Activated CD8-positive, alpha-beta memory T cell treated with anti-CD3 and anti-CD28 coated beads, Interleukin-2, amount 10 ng/mL, durations not matched to agents 7 days and 5 days (primary cell): ENCODE measurements around the gene GNG8. TPM values are rescaled to one million over a fixed set of nuclear protein-coding genes. Genes with fewer than 3 reads are reported as not detected.
A peak's percentile ranks its signal among the peaks of the same experiment; 100 is the strongest.

ENCODE experiments used
- ATAC-seq: fragments of 150-1000 bp; cut with Tn5 transposase; one replicate; pipeline ENCODE4 v1.10.0; 2021; ENCODE audit warnings: moderate library complexity
- CTCF ChIA-PET: fragments of 350-600 bp; sonication (Branson Sonifier 250); formaldehyde crosslinking; loops from one replicate; lab custom pipeline; 2021; ENCODE audit warnings: antibody characterized with exemption; lab: Charles Lee
- DNase-seq: peaks from one replicate; pipeline ENCODE4 v3.0.0-alpha.2; 2020
- H3K27ac Mint-ChIP-seq: one replicate; pipeline ENCODE4 v1.8.0; 2021; ENCODE audit warnings: mild to moderate bottlenecking, mixed read lengths
- H3K27me3 Mint-ChIP-seq: one replicate; pipeline ENCODE4 v1.8.0; 2021; ENCODE audit warnings: mixed read lengths
- H3K36me3 Mint-ChIP-seq: one replicate; pipeline ENCODE4 v1.8.0; 2021; ENCODE audit warnings: mild to moderate bottlenecking, mixed read lengths
- H3K4me1 Mint-ChIP-seq: one replicate; pipeline ENCODE4 v1.8.0; 2021; ENCODE audit warnings: mixed read lengths
- H3K4me3 Mint-ChIP-seq: one replicate; pipeline ENCODE4 v1.8.0; 2021; ENCODE audit warnings: mild to moderate bottlenecking, moderate library complexity, mixed read lengths
- H3K9me3 Mint-ChIP-seq: one replicate; pipeline ENCODE4 v1.8.0; 2022; ENCODE audit warnings: low read depth, mixed read lengths
- total RNA-seq, 2 experiments: library from RNA; stranded (reverse); gene quantifications; one replicate each; pipeline ENCODE4 v1.2.3, GENCODE V29; 2021

Gene GNG8
- total RNA-seq, 2 experiments from 2014 or later: 25.9 TPM; not detected in 1

DNA sequence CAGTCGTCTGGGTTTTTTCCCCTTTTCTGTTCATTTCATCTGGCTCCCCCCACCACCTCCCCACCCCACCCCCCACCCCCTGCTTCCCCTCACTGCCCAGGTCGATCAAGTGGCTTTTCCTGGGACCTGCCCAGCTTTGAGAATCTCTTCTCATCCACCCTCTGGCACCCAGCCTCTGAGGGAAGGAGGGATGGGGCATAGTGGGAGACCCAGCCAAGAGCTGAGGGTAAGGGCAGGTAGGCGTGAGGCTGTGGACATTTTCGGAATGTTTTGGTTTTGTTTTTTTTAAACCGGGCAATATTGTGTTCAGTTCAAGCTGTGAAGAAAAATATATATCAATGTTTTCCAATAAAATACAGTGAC is 25.6 kb downstream of the GNG8 start:
- Mint-ChIP-seq H3K4me1 (peaks cover 47% of the 10 kb centered on the region), H3K27me3 (no peaks in the 10 kb centered on the region), H3K9me3 (no peaks in the 10 kb centered on the region), H3K4me3 (no peak overlapping the region), H3K36me3 (peaks cover 43% of the 10 kb centered on the region), H3K27ac (no peak overlapping the region)
- ATAC-seq (no peak), DNase-seq (no peak)
- CTCF ChIA-PET: interaction anchor here (1.1 to 9.9 kb wide), 3 partner anchors 9 to 78 kb away, joined by 3 to 169 read pairs (median 93); partner anchors contain the start of genes CALM3 and DACT3

DNA sequence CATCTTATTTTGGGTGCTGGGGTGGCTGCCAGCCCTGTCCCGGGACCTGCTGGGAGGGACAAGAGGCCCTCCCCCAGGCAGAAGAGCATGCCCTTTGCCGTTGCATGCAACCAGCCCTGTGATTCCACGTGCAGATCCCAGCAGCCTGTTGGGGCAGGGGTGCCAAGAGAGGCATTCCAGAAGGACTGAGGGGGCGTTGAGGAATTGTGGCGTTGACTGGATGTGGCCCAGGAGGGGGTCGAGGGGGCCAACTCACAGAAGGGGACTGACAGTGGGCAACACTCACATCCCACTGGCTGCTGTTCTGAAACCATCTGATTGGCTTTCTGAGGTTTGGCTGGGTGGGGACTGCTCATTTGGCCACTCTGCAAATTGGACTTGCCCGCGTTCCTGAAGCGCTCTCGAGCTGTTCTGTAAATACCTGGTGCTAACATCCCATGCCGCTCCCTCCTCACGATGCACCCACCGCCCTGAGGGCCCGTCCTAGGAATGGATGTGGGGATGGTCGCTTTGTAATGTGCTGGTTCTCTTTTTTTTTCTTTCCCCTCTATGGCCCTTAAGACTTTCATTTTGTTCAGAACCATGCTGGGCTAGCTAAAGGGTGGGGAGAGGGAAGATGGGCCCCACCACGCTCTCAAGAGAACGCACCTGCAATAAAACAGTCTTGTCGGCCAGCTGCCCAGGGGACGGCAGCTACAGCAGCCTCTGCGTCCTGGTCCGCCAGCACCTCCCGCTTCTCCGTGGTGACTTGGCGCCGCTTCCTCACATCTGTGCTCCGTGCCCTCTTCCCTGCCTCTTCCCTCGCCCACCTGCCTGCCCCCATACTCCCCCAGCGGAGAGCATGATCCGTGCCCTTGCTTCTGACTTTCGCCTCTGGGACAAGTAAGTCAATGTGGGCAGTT is 26.2 kb downstream of the GNG8 start:
- no peaks in the 10 kb centered on the region for H3K27me3 Mint-ChIP-seq
- H3K4me3 Mint-ChIP-seq: no peak overlapping the region
- no peak overlapping the region for H3K27ac Mint-ChIP-seq
- DNase-seq (no peak), ATAC-seq (no peak)
- CTCF ChIA-PET: interaction anchor here (0.6 to 9.9 kb wide), 3 partner anchors 8 to 248 kb away, joined by 3 to 169 read pairs (median 93); partner anchors contain the start of genes CALM3 and DACT3
- H3K9me3 Mint-ChIP-seq: no peaks in the 10 kb centered on the region
- H3K4me1 Mint-ChIP-seq: peaks cover 47% of the 10 kb centered on the region
- H3K36me3 Mint-ChIP-seq: peaks cover 43% of the 10 kb centered on the region

DNA sequence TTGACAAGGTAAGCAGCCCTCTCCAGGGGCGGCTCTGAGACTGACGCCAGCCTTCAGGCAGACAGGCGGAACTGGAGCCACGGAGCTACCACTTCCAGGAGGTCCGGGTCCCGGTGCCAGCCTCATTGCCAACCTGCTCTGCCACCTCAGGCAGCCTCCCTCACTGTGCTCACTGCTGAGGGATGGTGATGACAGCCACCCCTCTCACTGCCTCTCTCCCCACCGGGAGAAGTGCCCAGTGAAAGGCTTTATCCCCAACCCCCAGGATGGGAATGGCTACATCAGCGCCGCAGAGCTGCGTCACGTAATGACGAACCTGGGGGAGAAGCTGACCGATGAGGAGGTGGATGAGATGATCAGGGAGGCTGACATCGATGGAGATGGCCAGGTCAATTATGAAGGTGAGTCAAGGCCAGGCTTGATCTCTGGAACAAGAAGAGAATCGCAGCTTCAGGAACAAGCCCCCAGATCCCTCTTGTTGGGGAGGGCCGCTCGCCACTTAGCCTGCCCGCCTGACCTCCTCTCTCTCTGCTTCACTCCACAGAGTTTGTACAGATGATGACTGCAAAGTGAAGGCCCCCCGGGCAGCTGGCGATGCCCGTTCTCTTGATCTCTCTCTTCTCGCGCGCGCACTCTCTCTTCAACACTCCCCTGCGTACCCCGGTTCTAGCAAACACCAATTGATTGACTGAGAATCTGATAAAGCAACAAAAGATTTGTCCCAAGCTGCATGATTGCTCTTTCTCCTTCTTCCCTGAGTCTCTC is 27.2 kb downstream of the GNG8 start:
- H3K4me1 Mint-ChIP-seq: peaks cover 46% of the 10 kb centered on the region
- CTCF ChIA-PET: no interaction called here
- ATAC-seq (no peak), DNase-seq (no peak)
- H3K9me3 Mint-ChIP-seq: no peaks in the 10 kb centered on the region
- no peak overlapping the region for H3K4me3 Mint-ChIP-seq
- no peak overlapping the region for H3K27ac Mint-ChIP-seq
- H3K27me3 Mint-ChIP-seq: no peaks in the 10 kb centered on the region
- peaks cover 43% of the 10 kb centered on the region for H3K36me3 Mint-ChIP-seq

DNA sequence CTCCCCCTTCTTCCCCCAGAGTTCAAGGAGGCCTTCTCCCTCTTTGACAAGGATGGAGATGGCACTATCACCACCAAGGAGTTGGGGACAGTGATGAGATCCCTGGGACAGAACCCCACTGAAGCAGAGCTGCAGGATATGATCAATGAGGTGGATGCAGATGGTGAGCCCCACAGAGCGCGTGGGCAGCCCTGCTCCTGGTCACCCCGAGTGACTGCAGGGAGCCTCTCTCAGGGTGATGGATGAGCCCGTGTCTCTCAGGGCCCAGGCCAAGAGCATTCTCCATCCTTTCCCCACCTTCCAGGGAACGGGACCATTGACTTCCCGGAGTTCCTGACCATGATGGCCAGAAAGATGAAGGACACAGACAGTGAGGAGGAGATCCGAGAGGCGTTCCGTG is 27.8 kb downstream of the GNG8 start:
- DNase-seq (no peak), ATAC-seq (no peak)
- Mint-ChIP-seq H3K27ac (no peak overlapping the region), H3K4me1 (peaks cover 49% of the 10 kb centered on the region), H3K27me3 (no peaks in the 10 kb centered on the region), H3K4me3 (no peak overlapping the region), H3K9me3 (no peaks in the 10 kb centered on the region), H3K36me3 (peaks cover 47% of the 10 kb centered on the region)
- CTCF ChIA-PET: interaction anchor here (2.7 kb wide), 1 partner anchor 53 kb away, joined by 13 read pairs; the partner anchor contains the start of gene DACT3

DNA sequence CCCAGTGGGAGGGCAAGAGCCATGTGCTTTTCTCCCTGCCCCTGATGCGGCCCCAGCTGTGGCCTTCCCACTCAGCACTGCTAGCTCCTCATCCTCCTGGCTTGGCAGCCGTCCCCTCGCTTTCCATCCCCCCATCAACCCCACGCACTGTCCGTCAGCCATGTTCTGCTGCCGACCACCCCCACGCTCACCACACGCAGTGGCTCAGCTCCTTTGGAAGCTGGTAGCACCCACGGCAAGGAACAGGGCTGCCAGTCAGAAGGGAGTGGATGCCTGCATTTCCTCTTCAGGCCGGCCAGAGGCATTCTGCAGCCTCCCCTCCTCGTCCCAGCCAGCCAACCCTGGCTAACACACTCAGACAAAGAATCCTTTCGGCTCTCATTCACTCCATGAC is 28.6 kb downstream of the GNG8 start:
- Mint-ChIP-seq H3K4me1 (peaks cover 51% of the 10 kb centered on the region), H3K4me3 (no peak overlapping the region), H3K9me3 (no peaks in the 10 kb centered on the region), H3K36me3 (peaks cover 47% of the 10 kb centered on the region), H3K27ac (no peak overlapping the region), H3K27me3 (no peaks in the 10 kb centered on the region)
- DNase-seq: no peak
- no peak for ATAC-seq
- CTCF ChIA-PET: interaction anchor here (2.7 kb wide), 1 partner anchor 54 kb away, joined by 13 read pairs; the partner anchor contains the start of gene DACT3

DNA sequence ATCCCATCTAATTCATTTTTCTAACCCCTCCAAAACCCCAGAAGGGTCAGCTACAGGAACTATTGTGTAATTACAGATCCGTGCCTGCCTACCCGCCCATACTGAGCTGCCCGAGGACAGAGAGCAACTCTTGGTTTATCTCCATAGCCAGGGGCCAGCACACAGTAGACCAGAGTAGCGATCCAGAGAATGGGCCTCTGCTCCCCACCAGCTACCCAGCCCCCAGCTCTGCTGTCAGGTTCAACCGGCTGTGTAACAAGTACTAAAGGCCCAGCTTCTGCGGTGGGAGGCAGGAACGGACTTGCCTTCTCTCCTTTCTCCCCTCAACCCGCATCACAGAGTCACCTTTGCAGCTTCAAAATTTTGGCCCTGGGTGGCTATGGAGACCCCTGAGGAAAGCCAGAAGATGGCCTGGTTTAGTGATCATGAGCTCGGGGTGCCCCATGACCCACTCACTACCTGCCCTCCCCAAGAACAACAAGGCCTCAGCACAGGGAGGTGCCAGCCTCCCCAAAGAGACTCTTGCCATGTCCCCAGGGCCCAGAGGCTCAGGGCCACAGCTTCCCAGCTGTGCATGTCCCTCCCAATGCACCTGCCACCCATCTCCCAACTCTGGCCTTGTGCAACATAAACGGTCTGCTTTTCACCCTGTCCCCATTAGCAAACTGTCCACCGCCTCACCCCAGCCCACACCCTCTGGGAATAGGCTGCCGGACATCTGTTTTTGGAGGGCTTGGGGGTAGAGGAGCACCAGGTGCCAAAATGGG is 29.1 kb downstream of the GNG8 start:
- peaks cover 50% of the 10 kb centered on the region for H3K36me3 Mint-ChIP-seq
- ATAC-seq (no peak), DNase-seq (no peak)
- no peaks in the 10 kb centered on the region for H3K9me3 Mint-ChIP-seq
- H3K27ac Mint-ChIP-seq: no peak overlapping the region
- H3K4me1 Mint-ChIP-seq: peaks cover 49% of the 10 kb centered on the region
- CTCF ChIA-PET: interaction anchor here (2.7 kb wide), 1 partner anchor 55 kb away, joined by 13 read pairs; the partner anchor contains the start of gene DACT3
- no peaks in the 10 kb centered on the region for H3K27me3 Mint-ChIP-seq
- H3K4me3 Mint-ChIP-seq: no peak overlapping the region

DNA sequence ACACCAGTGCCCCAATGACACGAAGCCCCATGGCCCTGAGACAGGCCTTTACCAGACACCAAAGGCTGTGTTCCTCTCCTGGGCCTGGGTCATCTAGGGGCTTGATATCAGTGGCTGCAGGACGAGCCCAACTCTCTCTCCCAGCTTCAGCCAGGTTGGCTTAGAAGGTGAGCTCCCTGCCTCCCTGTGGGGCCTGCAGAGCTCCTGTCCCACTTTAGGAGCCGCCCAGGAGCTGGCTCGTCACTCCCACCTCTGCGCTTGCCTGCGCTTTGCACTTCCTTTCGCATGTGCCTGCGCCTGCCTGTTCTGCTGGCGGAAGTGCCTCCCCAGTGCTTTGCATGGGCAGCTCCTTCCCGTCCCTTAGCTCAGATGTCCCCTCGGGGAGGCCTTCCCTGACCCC is 30.0 kb downstream of the GNG8 start:
- Mint-ChIP-seq H3K36me3 (peaks cover 47% of the 10 kb centered on the region), H3K4me3 (no peak overlapping the region), H3K4me1 (peaks cover 41% of the 10 kb centered on the region), H3K27ac (no peak overlapping the region), H3K27me3 (no peaks in the 10 kb centered on the region), H3K9me3 (no peaks in the 10 kb centered on the region)
- ATAC-seq (no peak), DNase-seq (no peak)
- CTCF ChIA-PET: interaction anchor here (1.4 to 2.7 kb wide), 3 partner anchors 8 to 56 kb away, joined by 3 to 13 read pairs (median 6); partner anchors contain the start of gene DACT3

DNA sequence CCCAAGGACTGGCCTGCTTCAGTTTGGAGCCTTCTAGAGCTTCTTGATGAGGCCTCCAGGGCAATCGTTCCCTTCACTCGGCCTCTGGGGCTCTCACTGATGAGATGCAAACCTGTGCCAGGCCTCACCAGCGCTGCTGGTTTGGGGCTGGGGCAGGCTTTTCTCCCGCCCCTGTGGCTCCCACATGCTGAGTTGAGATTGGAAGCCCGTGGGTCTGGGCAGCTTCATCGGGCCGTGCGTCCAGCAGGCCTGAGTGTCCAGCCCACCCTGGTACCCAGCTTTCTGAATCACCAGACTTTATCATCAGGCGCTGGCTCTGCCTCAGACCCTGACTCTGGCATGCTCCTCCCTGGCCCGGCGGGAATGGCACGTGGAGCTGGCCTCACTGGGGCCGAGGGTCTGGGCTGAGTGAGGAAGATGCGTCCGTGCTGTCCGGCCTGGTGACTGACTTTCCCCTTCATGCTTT is 30.6 kb downstream of the GNG8 start:
- CTCF ChIA-PET: interaction anchor here (1.4 to 1.7 kb wide), 2 partner anchors 9 to 15 kb away, joined by 3 to 6 read pairs; no protein-coding TSS in a partner anchor
- Mint-ChIP-seq H3K27ac (no peak overlapping the region), H3K4me1 (peaks cover 35% of the 10 kb centered on the region), H3K36me3 (peaks cover 41% of the 10 kb centered on the region), H3K4me3 (no peak overlapping the region), H3K27me3 (no peaks in the 10 kb centered on the region), H3K9me3 (no peaks in the 10 kb centered on the region)
- ATAC-seq (no peak), DNase-seq (no peak)

DNA sequence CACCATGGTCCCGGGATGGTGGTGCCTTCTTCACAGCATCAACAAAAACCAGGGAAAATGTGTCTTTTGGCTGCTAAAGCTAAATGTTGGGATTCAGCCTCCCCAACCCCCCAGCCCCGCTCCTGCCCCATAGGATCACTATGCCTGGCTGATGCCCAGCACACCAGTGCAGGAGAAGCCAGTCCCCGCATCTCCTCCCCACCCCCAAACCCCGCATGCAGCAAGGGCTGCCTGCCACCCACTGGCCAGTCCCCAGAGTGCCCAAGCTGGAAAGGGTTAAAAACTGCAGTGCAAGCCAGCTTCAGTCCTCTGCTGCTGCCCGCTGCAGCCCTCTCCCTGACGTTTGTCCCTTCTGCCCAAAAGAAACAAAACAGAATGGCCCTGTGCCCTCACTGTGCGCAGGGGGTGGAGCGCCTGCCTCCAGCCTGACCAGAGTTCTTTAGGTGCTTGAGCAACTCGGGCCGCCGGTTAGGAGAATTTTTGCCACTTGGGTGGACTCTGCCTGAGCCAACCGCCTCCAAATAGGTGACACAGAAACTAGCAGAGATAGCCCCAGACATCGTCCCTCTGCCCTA is 31.1 kb downstream of the GNG8 start:
- H3K27me3 Mint-ChIP-seq: no peaks in the 10 kb centered on the region
- peaks cover 38% of the 10 kb centered on the region for H3K4me1 Mint-ChIP-seq
- H3K27ac Mint-ChIP-seq: no peak overlapping the region
- ATAC-seq (no peak), DNase-seq (no peak)
- no peak overlapping the region for H3K4me3 Mint-ChIP-seq
- peaks cover 38% of the 10 kb centered on the region for H3K36me3 Mint-ChIP-seq
- CTCF ChIA-PET: interaction anchor here (1.4 to 1.7 kb wide), 2 partner anchors 9 to 15 kb away, joined by 3 to 6 read pairs; no protein-coding TSS in a partner anchor
- no peaks in the 10 kb centered on the region for H3K9me3 Mint-ChIP-seq

DNA sequence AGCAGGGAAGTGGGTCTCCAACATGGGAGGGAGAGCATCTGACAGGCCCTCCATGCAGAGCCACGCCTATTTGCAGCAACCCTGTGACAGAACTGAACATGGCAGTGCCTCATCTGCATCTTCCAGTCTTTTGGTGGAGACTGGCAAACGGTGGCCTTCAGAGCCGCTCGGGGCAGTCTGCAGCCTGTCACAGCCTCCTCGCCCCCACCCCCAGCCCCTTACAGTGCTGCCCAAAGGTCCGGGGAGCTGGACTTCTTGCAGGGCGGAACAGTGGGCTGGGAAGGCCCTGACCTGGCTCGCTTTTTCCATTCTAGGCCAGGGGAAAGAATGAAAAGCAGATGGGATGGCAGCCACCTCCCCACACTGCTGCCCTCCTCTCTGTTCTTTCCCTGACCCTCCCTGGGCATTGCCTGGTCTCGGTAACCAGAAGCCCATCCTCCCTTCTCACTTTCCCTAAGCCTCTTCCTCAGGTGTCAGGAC is 32.2 kb downstream of the GNG8 start:
- H3K27me3 Mint-ChIP-seq: no peaks in the 10 kb centered on the region
- H3K4me1 Mint-ChIP-seq: peaks cover 38% of the 10 kb centered on the region
- DNase-seq: no peak
- peak overlapping the region; percentile 100 for H3K27ac Mint-ChIP-seq
- ATAC-seq: no peak
- H3K9me3 Mint-ChIP-seq: no peaks in the 10 kb centered on the region
- CTCF ChIA-PET: interaction anchor here (4.1 to 4.4 kb wide), 2 partner anchors 9 to 58 kb away, joined by 24 to 93 read pairs; partner anchors contain the start of gene DACT3
- peak overlapping the region; percentile 98 for H3K4me3 Mint-ChIP-seq
- H3K36me3 Mint-ChIP-seq: peaks cover 33% of the 10 kb centered on the region

DNA sequence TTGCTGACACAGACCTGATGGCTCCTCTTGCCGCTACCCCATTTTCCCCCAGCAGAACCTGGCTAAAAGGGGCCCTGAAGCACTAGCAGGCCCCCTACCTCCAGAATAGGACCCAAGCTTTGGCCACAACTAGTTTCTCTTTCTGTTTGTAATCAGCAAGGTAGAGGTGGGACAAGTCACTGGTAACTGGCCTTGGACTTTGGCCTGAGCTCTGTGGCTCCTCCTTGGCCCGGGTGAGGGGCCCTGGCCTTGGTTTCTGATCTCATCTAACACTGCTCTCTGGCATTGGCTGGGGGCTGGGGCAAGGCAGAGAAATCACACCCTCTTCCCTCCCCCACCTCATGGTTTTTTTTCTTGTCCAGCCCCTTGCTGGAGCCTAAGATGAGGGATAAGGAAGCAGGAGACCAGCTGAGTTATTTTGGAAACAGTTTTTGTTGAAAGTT is 32.8 kb downstream of the GNG8 start:
- DNase-seq: no peak
- CTCF ChIA-PET: interaction anchor here (4.1 to 4.4 kb wide), 2 partner anchors 10 to 58 kb away, joined by 24 to 93 read pairs; partner anchors contain the start of gene DACT3
- ATAC-seq: no peak
- peaks cover 4% of the 10 kb centered on the region for H3K27me3 Mint-ChIP-seq
- H3K4me1 Mint-ChIP-seq: peaks cover 38% of the 10 kb centered on the region
- peak overlapping the region; percentile 98 for H3K4me3 Mint-ChIP-seq
- H3K9me3 Mint-ChIP-seq: no peaks in the 10 kb centered on the region
- peaks cover 34% of the 10 kb centered on the region for H3K36me3 Mint-ChIP-seq
- H3K27ac Mint-ChIP-seq: peak overlapping the region; percentile 100
